ENCODE results near the gene PRM2.

The PRM2 gene

GRCh38 chr16:11245988-11246387 is 30.3 kb downstream of the PRM2 start:
- DNase-seq, result no peak

DNA sequence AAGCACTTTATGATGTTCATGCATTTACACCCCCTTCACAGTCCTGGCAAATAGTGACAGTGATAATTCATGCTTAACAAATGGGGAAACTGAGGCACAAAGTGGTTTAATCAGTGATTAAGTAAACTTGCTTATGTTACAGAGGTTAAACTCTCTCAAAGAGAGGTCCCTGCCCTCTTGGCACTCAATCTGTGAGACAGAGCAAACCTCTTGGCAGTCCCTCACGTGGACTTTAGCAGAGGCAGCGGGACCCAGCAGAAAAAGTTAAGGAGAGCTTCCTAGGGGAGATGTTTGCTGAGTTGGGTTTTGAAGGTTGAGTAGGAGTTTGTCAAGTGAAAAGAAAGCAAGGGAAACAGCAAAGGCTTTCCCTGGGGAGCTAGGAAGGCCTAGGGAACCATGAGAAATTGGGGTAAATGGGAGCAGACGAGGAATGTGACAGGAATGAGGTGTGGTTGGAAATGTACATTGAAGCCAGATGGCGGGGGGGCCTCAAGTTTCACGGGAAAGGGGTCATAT is 31.0 kb downstream of the PRM2 start:
- DNase-seq, result no peak

- DNase-seq, result no peak
Measured at GRCh38 chr16:11242658-11243057, 33.6 kb downstream of the PRM2 start.

DNA sequence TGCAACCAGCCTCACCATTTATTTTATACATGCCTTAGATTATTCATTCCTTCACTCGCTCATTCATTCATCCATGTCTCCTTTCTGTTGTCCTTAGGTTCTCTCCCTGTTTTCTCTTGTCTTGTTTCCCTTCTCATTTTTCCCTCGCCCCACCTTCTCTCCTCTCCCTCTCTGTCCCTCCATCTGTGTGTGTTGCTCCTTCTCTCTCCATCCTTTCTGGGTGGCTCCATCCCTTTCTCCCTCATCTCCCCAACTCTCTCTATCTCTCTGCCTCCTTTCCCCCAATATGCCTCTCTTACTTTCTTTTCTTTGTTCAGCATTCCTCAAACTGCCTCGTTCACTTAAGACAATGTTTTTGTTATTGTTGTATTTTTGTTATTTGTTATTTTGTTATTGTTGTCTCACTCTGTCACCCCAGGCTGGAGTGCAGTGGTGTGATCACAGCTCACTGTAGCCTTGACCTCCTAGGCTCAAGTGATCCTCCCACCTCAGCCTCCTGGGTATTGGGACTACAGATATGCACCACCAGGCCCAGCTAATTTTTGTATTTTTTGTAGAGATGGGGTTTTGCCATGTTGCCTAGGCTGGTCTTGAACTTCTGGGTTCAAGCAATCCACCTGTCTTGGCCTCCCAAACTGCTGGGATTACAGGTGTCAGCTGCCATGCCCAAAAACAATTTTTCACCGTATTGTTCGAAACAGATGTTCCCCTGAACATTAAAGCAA is 34.6 kb downstream of the PRM2 start:
- DNase-seq, result no peak

GRCh38 chr16:11240636-11241473 is 35.4 kb downstream of the PRM2 start:
- no peak for DNase-seq

GRCh38 chr16:11239644-11240632 is 36.3 kb downstream of the PRM2 start:
- DNase-seq, result no peak

- DNase-seq, result no peak
Measured at GRCh38 chr16:11238272-11239202, 37.7 kb downstream of the PRM2 start.

- DNase-seq, result no peak
Measured at GRCh38 chr16:11236461-11237254, 39.6 kb downstream of the PRM2 start.

DNA sequence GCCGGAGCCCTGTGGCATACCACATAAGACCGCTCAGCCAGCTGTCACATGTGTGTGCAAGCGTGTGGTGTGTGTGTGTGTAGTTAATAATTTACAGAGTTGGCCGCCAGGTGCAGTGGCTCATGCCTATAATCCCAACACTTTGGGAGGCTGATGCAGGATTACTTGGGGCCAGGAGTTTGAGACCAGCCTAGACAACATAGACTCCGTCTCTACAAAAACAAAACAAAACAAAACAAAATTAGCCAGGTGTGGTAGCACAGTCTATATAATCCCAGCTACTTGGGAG is 40.6 kb downstream of the PRM2 start:
- DNase-seq, result no peak

GRCh38 chr16:11234884-11235702 is 41.2 kb downstream of the PRM2 start:
- DNase-seq, result no peak

GRCh38 chr16:11233727-11234376 is 42.4 kb downstream of the PRM2 start:
- DNase-seq, result peak; percentile 33

GRCh38 chr16:11232852-11233726 is 43.2 kb downstream of the PRM2 start:
- peak; percentile 69 for DNase-seq

DNA sequence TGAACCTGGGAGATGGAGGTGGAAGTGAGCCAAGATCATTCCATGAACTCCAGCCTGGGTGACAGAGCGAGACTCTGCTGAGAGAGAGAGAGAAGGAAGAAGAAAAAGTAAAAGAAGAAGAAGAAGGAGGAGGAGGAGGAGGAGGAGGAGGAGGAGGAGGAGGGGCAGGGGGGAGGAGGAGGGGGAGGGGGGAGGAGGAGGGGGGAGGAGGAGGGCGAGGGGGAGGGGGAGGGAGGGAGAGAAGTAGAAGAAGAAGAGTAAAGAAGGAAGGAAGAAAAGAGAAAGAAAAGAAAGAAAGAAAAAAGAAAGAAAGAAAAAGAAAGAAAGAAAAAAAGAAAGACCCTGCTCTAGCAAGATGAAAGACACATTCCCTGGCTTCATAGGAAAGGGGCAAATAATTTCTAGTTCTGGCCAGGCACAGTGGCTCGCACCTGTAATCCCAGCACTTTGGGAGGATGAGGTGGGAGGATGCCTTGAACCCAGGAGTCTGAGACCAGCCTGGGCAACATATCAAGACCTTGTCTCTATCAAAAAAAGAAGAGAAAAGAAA is 43.9 kb downstream of the PRM2 start:
- no peak for DNase-seq

GRCh38 chr16:11231367-11231970 is 44.8 kb downstream of the PRM2 start:
- no peak for DNase-seq

GRCh38 chr16:11229906-11230305 is 46.4 kb downstream of the PRM2 start:
- DNase-seq, result no peak

GRCh38 chr16:11229432-11229831 is 46.8 kb downstream of the PRM2 start:
- DNase-seq, result no peak

GRCh38 chr16:11225677-11226549 is 50.4 kb downstream of the PRM2 start:
- no peak for DNase-seq
